Liver (tissue), 3 donors: ENCODE measurements around the gene ATE1.

Experiments
- FOXA1 ChIP-seq: IDR thresholded peaks from 2 replicates; pipeline ENCODE4 v1.6.1; 2016; ENCODE audit warnings: antibody characterized with exemption
- GABPA ChIP-seq, 2 donors: IDR thresholded peaks in 1 of 2; conservative IDR thresholded peaks in 1 of 2; 2 replicates each; pipeline ENCODE4 v1.6.1; 2016; ENCODE audit warnings: antibody characterized with exemption in 2 of 2, mild to moderate bottlenecking in 1 of 2, moderate library complexity in 1 of 2
- YY1 ChIP-seq: IDR thresholded peaks from 2 replicates; pipeline ENCODE4 v1.6.1; 2016; ENCODE audit warnings: antibody characterized with exemption, mild to moderate bottlenecking
- TF ChIP-seq, protein P1 (sequence below): IDR thresholded peaks from 2 replicates; pipeline ENCODE4 v1.6.1; 2016; ENCODE audit warnings: antibody characterized with exemption, mild to moderate bottlenecking
- TF ChIP-seq, protein P2 (sequence below): fragments of 150-350 bp; IDR thresholded peaks from 2 replicates; pipeline ENCODE4 v1.5.1; 2017; ENCODE audit warnings: improper control_type of control experiment, low read depth, low read length; ENCODE audit not compliant: missing input control
- TF ChIP-seq, protein P3 (sequence below): IDR thresholded peaks from 2 replicates; pipeline ENCODE4 v1.6.1; 2016; ENCODE audit warnings: antibody characterized with exemption
- donor health status: healthy.
- donor health status: healthy.

DNA sequence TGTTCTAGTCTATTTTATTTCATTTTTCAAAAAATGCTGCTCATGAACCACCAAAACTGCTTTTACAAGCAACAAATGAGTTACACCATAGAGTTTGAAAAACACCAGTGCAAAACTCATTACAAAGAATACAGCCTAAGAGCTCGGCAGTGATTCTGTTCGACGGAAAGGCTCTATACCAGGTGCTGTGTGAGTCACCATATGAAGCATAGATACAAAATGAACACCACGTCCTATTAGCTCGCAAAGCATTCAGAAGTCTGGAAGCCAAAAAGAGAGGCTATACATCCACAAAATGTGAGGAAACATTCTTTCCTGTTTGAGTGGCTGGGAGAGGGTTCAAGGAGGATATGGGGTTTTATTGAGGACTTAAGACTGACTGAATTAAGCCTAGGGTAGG is 136.1 kb downstream of the ATE1 start:
- TF ChIP-seq, protein P1, sequence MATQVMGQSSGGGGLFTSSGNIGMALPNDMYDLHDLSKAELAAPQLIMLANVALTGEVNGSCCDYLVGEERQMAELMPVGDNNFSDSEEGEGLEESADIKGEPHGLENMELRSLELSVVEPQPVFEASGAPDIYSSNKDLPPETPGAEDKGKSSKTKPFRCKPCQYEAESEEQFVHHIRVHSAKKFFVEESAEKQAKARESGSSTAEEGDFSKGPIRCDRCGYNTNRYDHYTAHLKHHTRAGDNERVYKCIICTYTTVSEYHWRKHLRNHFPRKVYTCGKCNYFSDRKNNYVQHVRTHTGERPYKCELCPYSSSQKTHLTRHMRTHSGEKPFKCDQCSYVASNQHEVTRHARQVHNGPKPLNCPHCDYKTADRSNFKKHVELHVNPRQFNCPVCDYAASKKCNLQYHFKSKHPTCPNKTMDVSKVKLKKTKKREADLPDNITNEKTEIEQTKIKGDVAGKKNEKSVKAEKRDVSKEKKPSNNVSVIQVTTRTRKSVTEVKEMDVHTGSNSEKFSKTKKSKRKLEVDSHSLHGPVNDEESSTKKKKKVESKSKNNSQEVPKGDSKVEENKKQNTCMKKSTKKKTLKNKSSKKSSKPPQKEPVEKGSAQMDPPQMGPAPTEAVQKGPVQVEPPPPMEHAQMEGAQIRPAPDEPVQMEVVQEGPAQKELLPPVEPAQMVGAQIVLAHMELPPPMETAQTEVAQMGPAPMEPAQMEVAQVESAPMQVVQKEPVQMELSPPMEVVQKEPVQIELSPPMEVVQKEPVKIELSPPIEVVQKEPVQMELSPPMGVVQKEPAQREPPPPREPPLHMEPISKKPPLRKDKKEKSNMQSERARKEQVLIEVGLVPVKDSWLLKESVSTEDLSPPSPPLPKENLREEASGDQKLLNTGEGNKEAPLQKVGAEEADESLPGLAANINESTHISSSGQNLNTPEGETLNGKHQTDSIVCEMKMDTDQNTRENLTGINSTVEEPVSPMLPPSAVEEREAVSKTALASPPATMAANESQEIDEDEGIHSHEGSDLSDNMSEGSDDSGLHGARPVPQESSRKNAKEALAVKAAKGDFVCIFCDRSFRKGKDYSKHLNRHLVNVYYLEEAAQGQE: no peak
- TF ChIP-seq GABPA (IDR thresholded peaks at IDR 0.05 in 1 of 2, conservative IDR thresholded peaks at IDR 0.05 in 1 of 2) (no peak), FOXA1 (no peak), YY1 (no peak)
- TF ChIP-seq, protein P2, sequence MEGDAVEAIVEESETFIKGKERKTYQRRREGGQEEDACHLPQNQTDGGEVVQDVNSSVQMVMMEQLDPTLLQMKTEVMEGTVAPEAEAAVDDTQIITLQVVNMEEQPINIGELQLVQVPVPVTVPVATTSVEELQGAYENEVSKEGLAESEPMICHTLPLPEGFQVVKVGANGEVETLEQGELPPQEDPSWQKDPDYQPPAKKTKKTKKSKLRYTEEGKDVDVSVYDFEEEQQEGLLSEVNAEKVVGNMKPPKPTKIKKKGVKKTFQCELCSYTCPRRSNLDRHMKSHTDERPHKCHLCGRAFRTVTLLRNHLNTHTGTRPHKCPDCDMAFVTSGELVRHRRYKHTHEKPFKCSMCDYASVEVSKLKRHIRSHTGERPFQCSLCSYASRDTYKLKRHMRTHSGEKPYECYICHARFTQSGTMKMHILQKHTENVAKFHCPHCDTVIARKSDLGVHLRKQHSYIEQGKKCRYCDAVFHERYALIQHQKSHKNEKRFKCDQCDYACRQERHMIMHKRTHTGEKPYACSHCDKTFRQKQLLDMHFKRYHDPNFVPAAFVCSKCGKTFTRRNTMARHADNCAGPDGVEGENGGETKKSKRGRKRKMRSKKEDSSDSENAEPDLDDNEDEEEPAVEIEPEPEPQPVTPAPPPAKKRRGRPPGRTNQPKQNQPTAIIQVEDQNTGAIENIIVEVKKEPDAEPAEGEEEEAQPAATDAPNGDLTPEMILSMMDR: no peak
- TF ChIP-seq, protein P3, sequence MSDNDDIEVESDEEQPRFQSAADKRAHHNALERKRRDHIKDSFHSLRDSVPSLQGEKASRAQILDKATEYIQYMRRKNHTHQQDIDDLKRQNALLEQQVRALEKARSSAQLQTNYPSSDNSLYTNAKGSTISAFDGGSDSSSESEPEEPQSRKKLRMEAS: no peak
